HepG2 (cell line): ENCODE results near the gene MEX3C. TPM values are rescaled to one million over a fixed set of nuclear protein-coding genes. Genes with fewer than 3 reads are reported as not detected.

Experiments used
- CREM ChIP-seq, 2 experiments: sonication (generic) in 1 of 2; formaldehyde crosslinking in 1 of 2; IDR thresholded peaks; 2 replicates each; pipeline versions ENCODE4 v1.4.0 to v1.6.1; 2016 to 2020; ENCODE audit warnings: antibody characterized with exemption in 1 of 2, mild to moderate bottlenecking in 1 of 2, missing genetic modification reagents in 1 of 2
- ETV6 ChIP-seq: sonication (generic); formaldehyde crosslinking; conservative IDR thresholded peaks from 2 replicates; pipeline ENCODE4 v1.4.0; 2020; ENCODE audit warnings: missing genetic modification reagents
- HNRNPLL ChIP-seq: fragments of 200-400 bp; formaldehyde crosslinking; IDR thresholded peaks from 2 replicates; pipeline ENCODE4 v1.6.1; 2017; ENCODE audit warnings: mild to moderate bottlenecking, low read depth, low read length; ENCODE audit not compliant: poor library complexity, severe bottlenecking
- NCOR1 ChIP-seq: fragments of 200-600 bp; sonication (generic); IDR thresholded peaks from 2 replicates; pipeline ENCODE4 v1.7.0; 2017; ENCODE audit warnings: antibody characterized with exemption, low read length, borderline replicate concordance
- POLR2G ChIP-seq: fragments of 200-400 bp; formaldehyde crosslinking; IDR thresholded peaks from 2 replicates; pipeline ENCODE4 v1.6.1; 2018; ENCODE audit warnings: mild to moderate bottlenecking, low read depth, low read length, moderate library complexity
- THAP11 ChIP-seq: IDR thresholded peaks from 2 replicates; pipeline ENCODE4 v1.6.1; 2016; ENCODE audit warnings: missing biosample characterization, missing genetic modification reagents
- ZNF335 ChIP-seq: sonication (generic); formaldehyde crosslinking; IDR thresholded peaks from 2 replicates; pipeline ENCODE4 v1.4.0; 2020; ENCODE audit warnings: missing genetic modification reagents
- ZNF343 ChIP-seq: sonication (generic); formaldehyde crosslinking; IDR thresholded peaks from 2 replicates; pipeline ENCODE4 v1.4.0; 2020; ENCODE audit warnings: mild to moderate bottlenecking, missing genetic modification reagents
- ZNF749 ChIP-seq: sonication (generic); formaldehyde crosslinking; IDR thresholded peaks from 2 replicates; pipeline ENCODE4 v1.8.0; 2022; ENCODE audit warnings: mild to moderate bottlenecking, missing genetic modification reagents, moderate library complexity, borderline replicate concordance
- polyA plus RNA-seq, 8 experiments: library from polyadenylated mRNA; depleted of rRNA in 3 of 8; stranded (reverse) in 7 of 8; unstranded in 1 of 8; fragments of >200 nt; fragmentation: Illumina TruSeq in 4 of 8; extraction: Trizol in 4 of 8; gene quantifications; 2 replicates each; pipeline versions ENCODE4 v1.2.1 to v1.2.3, GENCODE V29; 2011 to 2016; ENCODE audit warnings: low read depth in 4 of 8, missing spikeins in 1 of 8, mixed read lengths in 1 of 8; ENCODE audit not compliant: insufficient read depth in 1 of 8
- total RNA-seq, 5 experiments: library from RNA; depleted of rRNA; stranded (reverse); fragments of >200 nt; fragmentation: Illumina TruSeq; extraction: Trizol; gene quantifications; 2 replicates each; pipeline ENCODE4 v1.2.3, GENCODE V29; 2016; ENCODE audit warnings: low read depth in 1 of 5
- TF ChIP-seq, protein P1 (sequence below): sonication (generic); formaldehyde crosslinking; IDR thresholded peaks from 2 replicates; pipeline ENCODE4 v1.4.0; 2020; ENCODE audit warnings: mild to moderate bottlenecking, missing genetic modification reagents
- TF ChIP-seq, protein P2 (sequence below): sonication (generic); formaldehyde crosslinking; IDR thresholded peaks from 2 replicates; pipeline ENCODE4 v1.4.0; 2020; ENCODE audit warnings: missing genetic modification reagents
- TF ChIP-seq, protein P3 (sequence below): sonication (generic); formaldehyde crosslinking; IDR thresholded peaks from 2 replicates; pipeline ENCODE4 v1.4.0; 2020; ENCODE audit warnings: low read depth, mild to moderate bottlenecking, missing genetic modification reagents
- TF ChIP-seq, protein P4 (sequence below): sonication (generic); formaldehyde crosslinking; IDR thresholded peaks from 2 replicates; pipeline ENCODE4 v1.5.0; 2020; ENCODE audit warnings: mild to moderate bottlenecking, missing genetic modification reagents, borderline replicate concordance

Gene MEX3C
- total and polyA plus RNA-seq, 2 of the 13 experiments (the other 11 are each of a cell fraction or from before 2014, with no cell fraction given) = 34.8 to 36.4 TPM

DNA sequence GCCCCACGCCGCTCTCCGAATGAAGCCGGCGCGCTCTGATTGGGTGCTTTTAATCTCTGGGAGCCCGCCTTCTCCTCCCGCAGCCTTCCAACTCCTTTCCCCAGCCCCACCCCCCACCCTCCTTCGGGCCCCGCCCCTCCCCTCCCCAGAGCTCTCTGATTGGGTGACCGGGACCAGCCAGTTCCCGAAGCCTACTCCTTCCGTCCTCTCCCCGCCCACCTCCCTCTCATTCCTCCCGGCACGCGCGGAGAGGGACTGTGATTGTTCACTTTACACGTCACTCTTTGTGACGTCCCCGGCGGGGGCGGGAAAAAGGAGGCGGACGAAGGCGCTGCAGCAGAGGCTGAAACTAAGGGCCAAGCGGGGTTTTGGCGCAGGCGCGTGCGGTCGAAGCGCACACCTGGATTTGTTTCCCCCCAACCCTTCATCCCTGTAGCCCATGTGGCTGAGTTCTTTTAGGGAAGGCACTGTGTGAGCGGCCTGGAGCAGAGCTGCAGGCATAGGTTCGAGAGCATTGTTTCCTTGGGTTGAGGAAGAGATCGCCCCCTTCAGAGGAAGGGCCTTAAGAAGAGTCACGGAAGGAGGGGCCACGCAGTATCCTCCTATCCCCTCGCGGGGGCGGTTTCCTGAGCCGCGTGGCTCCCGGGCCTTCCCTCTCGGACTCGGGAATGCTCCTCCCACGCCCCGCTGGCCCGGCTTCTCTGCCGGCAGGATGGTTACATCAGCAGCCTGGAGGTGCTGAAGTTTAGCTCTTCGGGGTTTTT is at the start of gene MEX3C (continued):
- TF ChIP-seq ZNF749 (CRISPR knock-in tag) (peak; percentile 87; the same call in 1 of the 2 replicates), ZNF335 (CRISPR knock-in tag) (0 out of 2 replicates have a peak, but pooled peaks have one; percentile 56), HNRNPLL (peak; percentile 82), NCOR1 (peak; percentile 32; the same call in 1 of the 2 replicates), CREM (IDR thresholded peaks at IDR 0.05) (peak; percentile 92), CREM (CRISPR knock-in tag; IDR thresholded peaks at IDR 0.05) (peak; percentile 70), THAP11 (CRISPR knock-in tag) (no peak), ETV6 (CRISPR knock-in tag) (peak; percentile 66; the same call in 1 of the 2 replicates), POLR2G (peak; percentile 87), ZNF343 (0 out of 2 replicates have a peak, but pooled peaks have one; percentile 56)
- TF ChIP-seq, protein P1, sequence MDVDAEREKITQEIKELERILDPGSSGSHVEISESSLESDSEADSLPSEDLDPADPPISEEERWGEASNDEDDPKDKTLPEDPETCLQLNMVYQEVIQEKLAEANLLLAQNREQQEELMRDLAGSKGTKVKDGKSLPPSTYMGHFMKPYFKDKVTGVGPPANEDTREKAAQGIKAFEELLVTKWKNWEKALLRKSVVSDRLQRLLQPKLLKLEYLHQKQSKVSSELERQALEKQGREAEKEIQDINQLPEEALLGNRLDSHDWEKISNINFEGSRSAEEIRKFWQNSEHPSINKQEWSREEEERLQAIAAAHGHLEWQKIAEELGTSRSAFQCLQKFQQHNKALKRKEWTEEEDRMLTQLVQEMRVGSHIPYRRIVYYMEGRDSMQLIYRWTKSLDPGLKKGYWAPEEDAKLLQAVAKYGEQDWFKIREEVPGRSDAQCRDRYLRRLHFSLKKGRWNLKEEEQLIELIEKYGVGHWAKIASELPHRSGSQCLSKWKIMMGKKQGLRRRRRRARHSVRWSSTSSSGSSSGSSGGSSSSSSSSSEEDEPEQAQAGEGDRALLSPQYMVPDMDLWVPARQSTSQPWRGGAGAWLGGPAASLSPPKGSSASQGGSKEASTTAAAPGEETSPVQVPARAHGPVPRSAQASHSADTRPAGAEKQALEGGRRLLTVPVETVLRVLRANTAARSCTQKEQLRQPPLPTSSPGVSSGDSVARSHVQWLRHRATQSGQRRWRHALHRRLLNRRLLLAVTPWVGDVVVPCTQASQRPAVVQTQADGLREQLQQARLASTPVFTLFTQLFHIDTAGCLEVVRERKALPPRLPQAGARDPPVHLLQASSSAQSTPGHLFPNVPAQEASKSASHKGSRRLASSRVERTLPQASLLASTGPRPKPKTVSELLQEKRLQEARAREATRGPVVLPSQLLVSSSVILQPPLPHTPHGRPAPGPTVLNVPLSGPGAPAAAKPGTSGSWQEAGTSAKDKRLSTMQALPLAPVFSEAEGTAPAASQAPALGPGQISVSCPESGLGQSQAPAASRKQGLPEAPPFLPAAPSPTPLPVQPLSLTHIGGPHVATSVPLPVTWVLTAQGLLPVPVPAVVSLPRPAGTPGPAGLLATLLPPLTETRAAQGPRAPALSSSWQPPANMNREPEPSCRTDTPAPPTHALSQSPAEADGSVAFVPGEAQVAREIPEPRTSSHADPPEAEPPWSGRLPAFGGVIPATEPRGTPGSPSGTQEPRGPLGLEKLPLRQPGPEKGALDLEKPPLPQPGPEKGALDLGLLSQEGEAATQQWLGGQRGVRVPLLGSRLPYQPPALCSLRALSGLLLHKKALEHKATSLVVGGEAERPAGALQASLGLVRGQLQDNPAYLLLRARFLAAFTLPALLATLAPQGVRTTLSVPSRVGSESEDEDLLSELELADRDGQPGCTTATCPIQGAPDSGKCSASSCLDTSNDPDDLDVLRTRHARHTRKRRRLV = peak; percentile 52; the same call in 1 of the 2 replicates
- TF ChIP-seq, protein P2, sequence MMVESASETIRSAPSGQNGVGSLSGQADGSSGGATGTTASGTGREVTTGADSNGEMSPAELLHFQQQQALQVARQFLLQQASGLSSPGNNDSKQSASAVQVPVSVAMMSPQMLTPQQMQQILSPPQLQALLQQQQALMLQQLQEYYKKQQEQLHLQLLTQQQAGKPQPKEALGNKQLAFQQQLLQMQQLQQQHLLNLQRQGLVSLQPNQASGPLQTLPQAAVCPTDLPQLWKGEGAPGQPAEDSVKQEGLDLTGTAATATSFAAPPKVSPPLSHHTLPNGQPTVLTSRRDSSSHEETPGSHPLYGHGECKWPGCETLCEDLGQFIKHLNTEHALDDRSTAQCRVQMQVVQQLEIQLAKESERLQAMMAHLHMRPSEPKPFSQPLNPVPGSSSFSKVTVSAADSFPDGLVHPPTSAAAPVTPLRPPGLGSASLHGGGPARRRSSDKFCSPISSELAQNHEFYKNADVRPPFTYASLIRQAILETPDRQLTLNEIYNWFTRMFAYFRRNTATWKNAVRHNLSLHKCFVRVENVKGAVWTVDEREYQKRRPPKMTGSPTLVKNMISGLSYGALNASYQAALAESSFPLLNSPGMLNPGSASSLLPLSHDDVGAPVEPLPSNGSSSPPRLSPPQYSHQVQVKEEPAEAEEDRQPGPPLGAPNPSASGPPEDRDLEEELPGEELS (CRISPR knock-in tag) = peak; percentile 55
- TF ChIP-seq, protein P3, sequence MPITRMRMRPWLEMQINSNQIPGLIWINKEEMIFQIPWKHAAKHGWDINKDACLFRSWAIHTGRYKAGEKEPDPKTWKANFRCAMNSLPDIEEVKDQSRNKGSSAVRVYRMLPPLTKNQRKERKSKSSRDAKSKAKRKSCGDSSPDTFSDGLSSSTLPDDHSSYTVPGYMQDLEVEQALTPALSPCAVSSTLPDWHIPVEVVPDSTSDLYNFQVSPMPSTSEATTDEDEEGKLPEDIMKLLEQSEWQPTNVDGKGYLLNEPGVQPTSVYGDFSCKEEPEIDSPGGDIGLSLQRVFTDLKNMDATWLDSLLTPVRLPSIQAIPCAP (CRISPR knock-in tag) = 0 out of 2 replicates have a peak, but pooled peaks have one; percentile 41
- TF ChIP-seq, protein P4, sequence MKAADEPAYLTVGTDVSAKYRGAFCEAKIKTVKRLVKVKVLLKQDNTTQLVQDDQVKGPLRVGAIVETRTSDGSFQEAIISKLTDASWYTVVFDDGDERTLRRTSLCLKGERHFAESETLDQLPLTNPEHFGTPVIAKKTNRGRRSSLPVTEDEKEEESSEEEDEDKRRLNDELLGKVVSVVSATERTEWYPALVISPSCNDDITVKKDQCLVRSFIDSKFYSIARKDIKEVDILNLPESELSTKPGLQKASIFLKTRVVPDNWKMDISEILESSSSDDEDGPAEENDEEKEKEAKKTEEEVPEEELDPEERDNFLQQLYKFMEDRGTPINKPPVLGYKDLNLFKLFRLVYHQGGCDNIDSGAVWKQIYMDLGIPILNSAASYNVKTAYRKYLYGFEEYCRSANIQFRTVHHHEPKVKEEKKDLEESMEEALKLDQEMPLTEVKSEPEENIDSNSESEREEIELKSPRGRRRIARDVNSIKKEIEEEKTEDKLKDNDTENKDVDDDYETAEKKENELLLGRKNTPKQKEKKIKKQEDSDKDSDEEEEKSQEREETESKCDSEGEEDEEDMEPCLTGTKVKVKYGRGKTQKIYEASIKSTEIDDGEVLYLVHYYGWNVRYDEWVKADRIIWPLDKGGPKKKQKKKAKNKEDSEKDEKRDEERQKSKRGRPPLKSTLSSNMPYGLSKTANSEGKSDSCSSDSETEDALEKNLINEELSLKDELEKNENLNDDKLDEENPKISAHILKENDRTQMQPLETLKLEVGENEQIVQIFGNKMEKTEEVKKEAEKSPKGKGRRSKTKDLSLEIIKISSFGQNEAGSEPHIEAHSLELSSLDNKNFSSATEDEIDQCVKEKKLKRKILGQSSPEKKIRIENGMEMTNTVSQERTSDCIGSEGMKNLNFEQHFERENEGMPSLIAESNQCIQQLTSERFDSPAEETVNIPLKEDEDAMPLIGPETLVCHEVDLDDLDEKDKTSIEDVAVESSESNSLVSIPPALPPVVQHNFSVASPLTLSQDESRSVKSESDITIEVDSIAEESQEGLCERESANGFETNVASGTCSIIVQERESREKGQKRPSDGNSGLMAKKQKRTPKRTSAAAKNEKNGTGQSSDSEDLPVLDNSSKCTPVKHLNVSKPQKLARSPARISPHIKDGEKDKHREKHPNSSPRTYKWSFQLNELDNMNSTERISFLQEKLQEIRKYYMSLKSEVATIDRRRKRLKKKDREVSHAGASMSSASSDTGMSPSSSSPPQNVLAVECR (CRISPR knock-in tag) = peak; percentile 70; the same call in 1 of the 2 replicates
